ENCODE data around the gene ARHGAP18. TPM values are rescaled to one million over a fixed set of nuclear protein-coding genes. Genes with fewer than 3 reads are reported as not detected.

ARHGAP18 gene
- total and polyA plus RNA-seq, 4 donors = 1.6 to 8.0 (median 3.0) TPM

DNA sequence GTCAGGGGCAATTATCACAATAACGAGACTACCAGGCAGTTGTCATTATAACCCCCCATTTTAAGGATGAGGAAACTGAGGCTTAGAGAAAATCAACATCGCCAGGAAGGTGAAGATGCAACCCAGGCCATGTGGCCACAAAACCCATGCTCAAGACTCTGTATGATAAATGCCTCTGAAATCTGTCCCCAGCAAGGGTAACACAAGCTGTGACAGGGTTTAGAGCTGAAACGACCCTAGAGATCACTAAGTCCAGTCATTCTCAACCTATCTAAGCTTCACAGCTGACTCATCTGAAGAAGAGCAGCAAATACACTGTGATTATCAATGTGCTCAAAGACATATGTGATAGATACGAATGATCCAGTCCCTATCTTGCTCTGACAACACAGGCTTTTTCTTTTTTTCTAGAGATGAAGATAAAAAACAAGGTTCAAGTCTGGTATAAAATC, 47.0 kb downstream of the ARHGAP18 start:
- 88% methylated on average over 4 of the region's 4 CpGs for WGBS
- H3K27ac ChIP-seq (ENCODE audit: low read depth in 1 of 2, low read length in 2 of 2) = no peak overlapping the region
- H3K27me3 ChIP-seq (ENCODE audit: control insufficient read depth in 4 of 4, insufficient read depth in 4 of 4, low read length in 3 of 4) = no peaks in the 10 kb centered on the region
- peaks cover 0 to 11% (median 2%) of the 10 kb centered on the region in 4 donors for H3K4me1 ChIP-seq (ENCODE audit: control insufficient read depth in 4 of 4, insufficient read depth in 4 of 4, low read length in 3 of 4)
- TF ChIP-seq FOXA2 (IDR thresholded peaks at IDR 0.05) = no peak
- TF ChIP-seq, protein P1, sequence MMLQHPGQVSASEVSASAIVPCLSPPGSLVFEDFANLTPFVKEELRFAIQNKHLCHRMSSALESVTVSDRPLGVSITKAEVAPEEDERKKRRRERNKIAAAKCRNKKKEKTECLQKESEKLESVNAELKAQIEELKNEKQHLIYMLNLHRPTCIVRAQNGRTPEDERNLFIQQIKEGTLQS (IDR thresholded peaks at IDR 0.05) = no peak
- TF ChIP-seq, protein P2, sequence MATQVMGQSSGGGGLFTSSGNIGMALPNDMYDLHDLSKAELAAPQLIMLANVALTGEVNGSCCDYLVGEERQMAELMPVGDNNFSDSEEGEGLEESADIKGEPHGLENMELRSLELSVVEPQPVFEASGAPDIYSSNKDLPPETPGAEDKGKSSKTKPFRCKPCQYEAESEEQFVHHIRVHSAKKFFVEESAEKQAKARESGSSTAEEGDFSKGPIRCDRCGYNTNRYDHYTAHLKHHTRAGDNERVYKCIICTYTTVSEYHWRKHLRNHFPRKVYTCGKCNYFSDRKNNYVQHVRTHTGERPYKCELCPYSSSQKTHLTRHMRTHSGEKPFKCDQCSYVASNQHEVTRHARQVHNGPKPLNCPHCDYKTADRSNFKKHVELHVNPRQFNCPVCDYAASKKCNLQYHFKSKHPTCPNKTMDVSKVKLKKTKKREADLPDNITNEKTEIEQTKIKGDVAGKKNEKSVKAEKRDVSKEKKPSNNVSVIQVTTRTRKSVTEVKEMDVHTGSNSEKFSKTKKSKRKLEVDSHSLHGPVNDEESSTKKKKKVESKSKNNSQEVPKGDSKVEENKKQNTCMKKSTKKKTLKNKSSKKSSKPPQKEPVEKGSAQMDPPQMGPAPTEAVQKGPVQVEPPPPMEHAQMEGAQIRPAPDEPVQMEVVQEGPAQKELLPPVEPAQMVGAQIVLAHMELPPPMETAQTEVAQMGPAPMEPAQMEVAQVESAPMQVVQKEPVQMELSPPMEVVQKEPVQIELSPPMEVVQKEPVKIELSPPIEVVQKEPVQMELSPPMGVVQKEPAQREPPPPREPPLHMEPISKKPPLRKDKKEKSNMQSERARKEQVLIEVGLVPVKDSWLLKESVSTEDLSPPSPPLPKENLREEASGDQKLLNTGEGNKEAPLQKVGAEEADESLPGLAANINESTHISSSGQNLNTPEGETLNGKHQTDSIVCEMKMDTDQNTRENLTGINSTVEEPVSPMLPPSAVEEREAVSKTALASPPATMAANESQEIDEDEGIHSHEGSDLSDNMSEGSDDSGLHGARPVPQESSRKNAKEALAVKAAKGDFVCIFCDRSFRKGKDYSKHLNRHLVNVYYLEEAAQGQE (IDR thresholded peaks at IDR 0.05) = no peak
- TF ChIP-seq YY1 (IDR thresholded peaks at IDR 0.05) = no peak
- no peak for TF ChIP-seq EGR1 (IDR thresholded peaks at IDR 0.05; ENCODE audit: low read depth in 2 of 2)
- no peak for TF ChIP-seq GABPA (IDR thresholded peaks at IDR 0.05 in 1 of 2, conservative IDR thresholded peaks at IDR 0.05 in 1 of 2)
- no peak for TF ChIP-seq HNF4A (conservative IDR thresholded peaks at IDR 0.05)
- TF ChIP-seq RAD21 (IDR thresholded peaks at IDR 0.05) = no peak
- H3K9me3 ChIP-seq (ENCODE audit: control insufficient read depth in 4 of 4, low read length in 3 of 4) = no peaks in the 10 kb centered on the region
- H3K4me3 ChIP-seq (ENCODE audit: low read depth in 1 of 3, low read length in 3 of 3) = no peak overlapping the region
- DNase-seq (ENCODE audit: low spot score) = no peak
- no peak overlapping the region for H3K9ac ChIP-seq (ENCODE audit: low read depth in 1 of 2, low read length in 2 of 2)
- no peaks in the 10 kb centered on the region for H3K36me3 ChIP-seq (ENCODE audit: control insufficient read depth in 4 of 4, insufficient read depth in 3 of 4, low read depth in 1 of 4, low read length in 3 of 4)

DNA sequence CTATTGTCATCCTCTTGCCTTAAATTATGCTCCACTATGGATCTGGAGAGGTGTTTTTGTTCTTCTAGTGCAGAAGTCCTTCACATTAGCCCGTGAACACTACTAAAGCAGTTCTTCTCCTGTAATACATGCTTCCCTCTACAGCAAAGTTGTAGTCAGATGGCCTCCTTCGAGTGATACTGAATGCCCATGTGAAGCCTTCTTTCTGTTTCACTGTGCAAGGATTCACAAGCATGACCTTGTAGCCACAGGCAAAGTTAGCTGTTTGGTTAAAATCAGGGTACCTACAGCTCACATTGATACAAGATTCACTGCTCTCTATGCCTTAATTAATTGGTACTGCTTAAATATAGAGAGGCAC, 47.6 kb downstream of the ARHGAP18 start:
- Histone ChIP-seq H3K9ac (ENCODE audit: low read depth in 1 of 2, low read length in 2 of 2) (no peak overlapping the region), H3K4me3 (ENCODE audit: low read depth in 1 of 3, low read length in 3 of 3) (no peak overlapping the region), H3K9me3 (ENCODE audit: control insufficient read depth in 4 of 4, low read length in 3 of 4) (no peaks in the 10 kb centered on the region), H3K36me3 (ENCODE audit: control insufficient read depth in 4 of 4, insufficient read depth in 3 of 4, low read depth in 1 of 4, low read length in 3 of 4) (no peaks in the 10 kb centered on the region), H3K27me3 (ENCODE audit: control insufficient read depth in 4 of 4, insufficient read depth in 4 of 4, low read length in 3 of 4) (no peaks in the 10 kb centered on the region), H3K27ac (ENCODE audit: low read depth in 1 of 2, low read length in 2 of 2) (no peak overlapping the region), H3K4me1 (ENCODE audit: control insufficient read depth in 4 of 4, insufficient read depth in 4 of 4, low read length in 3 of 4) (peaks cover 0 to 11% (median 2%) of the 10 kb centered on the region in 4 donors)
- 65% methylated on average over 2 of the region's 2 CpGs for WGBS
- no peak for TF ChIP-seq NR2F2 (IDR thresholded peaks at IDR 0.05)
- TF ChIP-seq, protein P3, sequence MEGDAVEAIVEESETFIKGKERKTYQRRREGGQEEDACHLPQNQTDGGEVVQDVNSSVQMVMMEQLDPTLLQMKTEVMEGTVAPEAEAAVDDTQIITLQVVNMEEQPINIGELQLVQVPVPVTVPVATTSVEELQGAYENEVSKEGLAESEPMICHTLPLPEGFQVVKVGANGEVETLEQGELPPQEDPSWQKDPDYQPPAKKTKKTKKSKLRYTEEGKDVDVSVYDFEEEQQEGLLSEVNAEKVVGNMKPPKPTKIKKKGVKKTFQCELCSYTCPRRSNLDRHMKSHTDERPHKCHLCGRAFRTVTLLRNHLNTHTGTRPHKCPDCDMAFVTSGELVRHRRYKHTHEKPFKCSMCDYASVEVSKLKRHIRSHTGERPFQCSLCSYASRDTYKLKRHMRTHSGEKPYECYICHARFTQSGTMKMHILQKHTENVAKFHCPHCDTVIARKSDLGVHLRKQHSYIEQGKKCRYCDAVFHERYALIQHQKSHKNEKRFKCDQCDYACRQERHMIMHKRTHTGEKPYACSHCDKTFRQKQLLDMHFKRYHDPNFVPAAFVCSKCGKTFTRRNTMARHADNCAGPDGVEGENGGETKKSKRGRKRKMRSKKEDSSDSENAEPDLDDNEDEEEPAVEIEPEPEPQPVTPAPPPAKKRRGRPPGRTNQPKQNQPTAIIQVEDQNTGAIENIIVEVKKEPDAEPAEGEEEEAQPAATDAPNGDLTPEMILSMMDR (IDR thresholded peaks at IDR 0.05; ENCODE audit: low read depth, low read length, missing input control) = no peak
- no peak for TF ChIP-seq TAF1 (conservative IDR thresholded peaks at IDR 0.05)
- TF ChIP-seq SP1 (IDR thresholded peaks at IDR 0.05) = no peak
- TF ChIP-seq, protein P4, sequence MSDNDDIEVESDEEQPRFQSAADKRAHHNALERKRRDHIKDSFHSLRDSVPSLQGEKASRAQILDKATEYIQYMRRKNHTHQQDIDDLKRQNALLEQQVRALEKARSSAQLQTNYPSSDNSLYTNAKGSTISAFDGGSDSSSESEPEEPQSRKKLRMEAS (IDR thresholded peaks at IDR 0.05) = no peak
- TF ChIP-seq, protein P5, sequence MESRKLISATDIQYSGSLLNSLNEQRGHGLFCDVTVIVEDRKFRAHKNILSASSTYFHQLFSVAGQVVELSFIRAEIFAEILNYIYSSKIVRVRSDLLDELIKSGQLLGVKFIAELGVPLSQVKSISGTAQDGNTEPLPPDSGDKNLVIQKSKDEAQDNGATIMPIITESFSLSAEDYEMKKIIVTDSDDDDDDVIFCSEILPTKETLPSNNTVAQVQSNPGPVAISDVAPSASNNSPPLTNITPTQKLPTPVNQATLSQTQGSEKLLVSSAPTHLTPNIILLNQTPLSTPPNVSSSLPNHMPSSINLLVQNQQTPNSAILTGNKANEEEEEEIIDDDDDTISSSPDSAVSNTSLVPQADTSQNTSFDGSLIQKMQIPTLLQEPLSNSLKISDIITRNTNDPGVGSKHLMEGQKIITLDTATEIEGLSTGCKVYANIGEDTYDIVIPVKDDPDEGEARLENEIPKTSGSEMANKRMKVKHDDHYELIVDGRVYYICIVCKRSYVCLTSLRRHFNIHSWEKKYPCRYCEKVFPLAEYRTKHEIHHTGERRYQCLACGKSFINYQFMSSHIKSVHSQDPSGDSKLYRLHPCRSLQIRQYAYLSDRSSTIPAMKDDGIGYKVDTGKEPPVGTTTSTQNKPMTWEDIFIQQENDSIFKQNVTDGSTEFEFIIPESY (IDR thresholded peaks at IDR 0.05) = no peak
- DNase-seq (ENCODE audit: low spot score) = no peak

Measured in liver (tissue), 9 donors.